Transverse colon (tissue), 4 donors: Measurements from ENCODE around the gene KRTAP25-1.

ENCODE experiments used
- EP300 ChIP-seq: sonication (generic); formaldehyde crosslinking; IDR thresholded peaks from one replicate; pipeline ENCODE4 v1.6.1; 2017; ENCODE audit warnings: antibody characterized with exemption, low read depth
- POLR2A ChIP-seq: fragments of 450-650 bp; IDR thresholded peaks from one replicate; pipeline ENCODE4 v1.6.1; 2016; ENCODE audit warnings: antibody characterized with exemption, mild to moderate bottlenecking, moderate library complexity
- POLR2AphosphoS5 ChIP-seq, 3 donors: sonication (generic); formaldehyde crosslinking; IDR thresholded peaks; one replicate each; pipeline ENCODE4 v1.6.1; 2016; ENCODE audit warnings: antibody characterized with exemption in 3 of 3
- TF ChIP-seq, protein P1 (sequence below), 5 experiments: fragments of 200-600 bp in 3 of 5; fragments of 450-650 bp in 2 of 5; sonication (generic) in 3 of 5; IDR thresholded peaks; 1 replicate in 2 of 5; 2 replicates in 3 of 5; pipeline ENCODE4 v1.5.1; 2016 to 2017; ENCODE audit warnings: antibody characterized with exemption in 5 of 5, inconsistent platforms in 3 of 5, mild to moderate bottlenecking in 2 of 5, moderate library complexity in 1 of 5

GRCh38 chr21:30268608-30269197, 20.6 kb downstream of the KRTAP25-1 start:
- TF ChIP-seq, protein P1, sequence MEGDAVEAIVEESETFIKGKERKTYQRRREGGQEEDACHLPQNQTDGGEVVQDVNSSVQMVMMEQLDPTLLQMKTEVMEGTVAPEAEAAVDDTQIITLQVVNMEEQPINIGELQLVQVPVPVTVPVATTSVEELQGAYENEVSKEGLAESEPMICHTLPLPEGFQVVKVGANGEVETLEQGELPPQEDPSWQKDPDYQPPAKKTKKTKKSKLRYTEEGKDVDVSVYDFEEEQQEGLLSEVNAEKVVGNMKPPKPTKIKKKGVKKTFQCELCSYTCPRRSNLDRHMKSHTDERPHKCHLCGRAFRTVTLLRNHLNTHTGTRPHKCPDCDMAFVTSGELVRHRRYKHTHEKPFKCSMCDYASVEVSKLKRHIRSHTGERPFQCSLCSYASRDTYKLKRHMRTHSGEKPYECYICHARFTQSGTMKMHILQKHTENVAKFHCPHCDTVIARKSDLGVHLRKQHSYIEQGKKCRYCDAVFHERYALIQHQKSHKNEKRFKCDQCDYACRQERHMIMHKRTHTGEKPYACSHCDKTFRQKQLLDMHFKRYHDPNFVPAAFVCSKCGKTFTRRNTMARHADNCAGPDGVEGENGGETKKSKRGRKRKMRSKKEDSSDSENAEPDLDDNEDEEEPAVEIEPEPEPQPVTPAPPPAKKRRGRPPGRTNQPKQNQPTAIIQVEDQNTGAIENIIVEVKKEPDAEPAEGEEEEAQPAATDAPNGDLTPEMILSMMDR (IDR thresholded peaks at IDR 0.05): peak in 2 of 5 experiments; percentile 23 to 24
- TF ChIP-seq POLR2AphosphoS5 (IDR thresholded peaks at IDR 0.05) (no peak), POLR2A (no peak), EP300 (no peak)
